Mesothelial cell of epicardium (in vitro differentiated cells): ENCODE measurements around the gene GDPD5. TPM values are rescaled to one million over a fixed set of nuclear protein-coding genes. Genes with fewer than 3 reads are reported as not detected.

Experiments used
- DNase-seq, 2 experiments: peaks; one replicate each; pipeline ENCODE4 v3.0.0; 2021; ENCODE audit warnings: low spot score in 2 of 2; ENCODE audit not compliant: unreplicated experiment in 2 of 2
- H3K27ac Mint-ChIP-seq: 2 replicates; pipeline ENCODE4 v1.8.0; 2021; ENCODE audit warnings: mixed read lengths
- H3K27me3 Mint-ChIP-seq: 2 replicates; pipeline ENCODE4 v1.8.0; 2021; ENCODE audit warnings: low read depth, mixed read lengths
- H3K36me3 Mint-ChIP-seq: 2 replicates; pipeline ENCODE4 v1.8.0; 2021; ENCODE audit warnings: mixed read lengths
- H3K4me1 Mint-ChIP-seq: 2 replicates; pipeline ENCODE4 v1.8.0; 2021; ENCODE audit warnings: mixed read lengths
- H3K4me3 Mint-ChIP-seq: 2 replicates; pipeline ENCODE4 v1.8.0; 2021; ENCODE audit warnings: mild to moderate bottlenecking, moderate library complexity, mixed read lengths
- H3K9me3 Mint-ChIP-seq: 2 replicates; pipeline ENCODE4 v1.8.0; 2021; ENCODE audit warnings: mixed read lengths
- total RNA-seq: library from RNA; stranded (reverse); gene quantifications from 3 replicates; pipeline ENCODE4 v1.2.1, GENCODE V29; 2021
- TF ChIP-seq, protein P1 (sequence below): fragments of 200-600 bp; sonication (generic); IDR thresholded peaks from one replicate; pipeline ENCODE4 v1.5.0; 2021; ENCODE audit warnings: antibody characterized with exemption; ENCODE audit not compliant: unreplicated experiment

Gene GDPD5
- total RNA-seq, 1 donor from 2014 or later, result 8.1 TPM

DNA sequence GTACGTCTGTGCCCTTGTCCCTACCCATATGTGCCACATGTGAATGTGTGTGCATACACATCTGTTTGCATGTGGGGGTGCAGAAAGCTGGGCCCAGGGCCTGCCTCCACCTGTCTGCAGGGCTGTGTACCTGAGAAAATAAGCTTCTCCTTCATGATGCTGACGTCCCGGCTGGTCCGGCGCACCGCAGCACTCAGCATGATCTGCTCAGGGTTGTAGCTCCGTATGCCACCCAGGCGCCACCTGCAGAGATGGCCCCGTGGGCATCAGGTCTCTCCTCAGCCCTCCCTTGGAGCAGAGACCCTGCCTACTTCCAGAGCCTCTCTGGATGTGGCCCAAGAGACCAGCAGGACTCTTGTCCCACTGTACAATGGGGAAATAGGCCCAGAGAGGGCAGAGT, 88.9 kb downstream of the GDPD5 start:
- DNase-seq, result no peak
- H3K4me1 Mint-ChIP-seq, result peaks cover 2% of the 10 kb centered on the region
- H3K4me3 Mint-ChIP-seq, result no peak overlapping the region
- no peaks in the 10 kb centered on the region for H3K9me3 Mint-ChIP-seq
- H3K27ac Mint-ChIP-seq, result no peak overlapping the region
- TF ChIP-seq, protein P1, sequence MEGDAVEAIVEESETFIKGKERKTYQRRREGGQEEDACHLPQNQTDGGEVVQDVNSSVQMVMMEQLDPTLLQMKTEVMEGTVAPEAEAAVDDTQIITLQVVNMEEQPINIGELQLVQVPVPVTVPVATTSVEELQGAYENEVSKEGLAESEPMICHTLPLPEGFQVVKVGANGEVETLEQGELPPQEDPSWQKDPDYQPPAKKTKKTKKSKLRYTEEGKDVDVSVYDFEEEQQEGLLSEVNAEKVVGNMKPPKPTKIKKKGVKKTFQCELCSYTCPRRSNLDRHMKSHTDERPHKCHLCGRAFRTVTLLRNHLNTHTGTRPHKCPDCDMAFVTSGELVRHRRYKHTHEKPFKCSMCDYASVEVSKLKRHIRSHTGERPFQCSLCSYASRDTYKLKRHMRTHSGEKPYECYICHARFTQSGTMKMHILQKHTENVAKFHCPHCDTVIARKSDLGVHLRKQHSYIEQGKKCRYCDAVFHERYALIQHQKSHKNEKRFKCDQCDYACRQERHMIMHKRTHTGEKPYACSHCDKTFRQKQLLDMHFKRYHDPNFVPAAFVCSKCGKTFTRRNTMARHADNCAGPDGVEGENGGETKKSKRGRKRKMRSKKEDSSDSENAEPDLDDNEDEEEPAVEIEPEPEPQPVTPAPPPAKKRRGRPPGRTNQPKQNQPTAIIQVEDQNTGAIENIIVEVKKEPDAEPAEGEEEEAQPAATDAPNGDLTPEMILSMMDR, result no peak
- peaks cover 31% of the 10 kb centered on the region for H3K27me3 Mint-ChIP-seq
- no peaks in the 10 kb centered on the region for H3K36me3 Mint-ChIP-seq

DNA sequence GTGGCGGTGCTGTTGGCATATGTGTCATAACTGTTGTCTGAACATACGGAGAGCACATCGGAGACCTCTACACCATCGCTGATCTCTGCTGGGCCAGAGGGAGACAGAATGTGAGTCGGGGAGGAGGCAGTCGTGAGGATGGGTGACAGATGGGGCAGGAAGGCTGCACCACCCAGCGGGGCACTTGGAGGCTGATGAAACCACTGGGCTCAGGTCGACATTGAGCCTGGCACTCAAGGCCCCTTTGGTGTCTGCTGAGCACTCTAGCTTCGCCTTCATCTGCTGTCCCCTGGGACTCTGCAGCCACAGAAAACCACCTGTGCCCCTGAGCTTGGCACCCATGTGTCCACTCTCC, 90.2 kb downstream of the GDPD5 start:
- TF ChIP-seq, protein P1, result no peak
- no peaks in the 10 kb centered on the region for H3K9me3 Mint-ChIP-seq
- no peak overlapping the region for H3K27ac Mint-ChIP-seq
- H3K36me3 Mint-ChIP-seq, result no peaks in the 10 kb centered on the region
- peaks cover 44% of the 10 kb centered on the region for H3K27me3 Mint-ChIP-seq
- DNase-seq, result no peak
- no peak overlapping the region for H3K4me3 Mint-ChIP-seq
- peaks cover 5% of the 10 kb centered on the region for H3K4me1 Mint-ChIP-seq

DNA sequence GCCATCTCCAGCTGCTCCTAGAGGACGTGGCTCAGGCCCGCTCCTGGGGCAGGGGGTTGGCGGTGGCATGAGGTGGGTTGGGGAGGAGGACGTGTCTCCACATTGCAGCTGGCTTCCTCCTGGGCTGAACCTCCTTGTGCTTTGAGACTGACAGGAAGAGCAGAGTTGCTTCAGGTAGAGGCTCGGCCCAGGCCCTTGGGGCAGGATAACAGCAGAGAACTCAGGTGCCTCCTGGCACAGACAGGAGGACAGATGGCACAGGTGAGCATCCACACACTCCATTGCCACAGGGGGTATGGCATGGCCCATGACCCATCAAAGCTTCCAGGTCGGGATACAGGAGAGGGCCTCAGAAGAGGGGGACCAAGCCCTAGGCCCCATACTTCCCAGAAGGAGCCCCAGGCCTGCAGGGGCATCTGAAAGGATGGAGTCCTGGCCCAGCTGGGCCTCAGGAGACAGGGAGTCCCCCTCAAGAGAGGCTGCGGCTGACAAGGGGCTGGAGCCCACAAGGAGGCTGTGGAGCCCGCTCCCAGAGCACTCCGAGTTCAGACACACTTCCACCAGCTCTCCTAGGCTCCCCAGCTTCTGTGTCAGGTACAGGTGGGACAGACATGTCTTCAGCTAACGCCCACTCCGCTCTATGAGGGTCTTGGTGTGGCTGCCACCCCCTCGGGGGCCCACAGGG, 90.7 kb downstream of the GDPD5 start:
- H3K4me3 Mint-ChIP-seq, result no peak overlapping the region
- H3K27me3 Mint-ChIP-seq, result peaks cover 46% of the 10 kb centered on the region
- H3K27ac Mint-ChIP-seq, result no peak overlapping the region
- TF ChIP-seq, protein P1, result no peak
- peaks cover 6% of the 10 kb centered on the region for H3K4me1 Mint-ChIP-seq
- no peaks in the 10 kb centered on the region for H3K9me3 Mint-ChIP-seq
- no peak for DNase-seq
- H3K36me3 Mint-ChIP-seq, result no peaks in the 10 kb centered on the region

DNA sequence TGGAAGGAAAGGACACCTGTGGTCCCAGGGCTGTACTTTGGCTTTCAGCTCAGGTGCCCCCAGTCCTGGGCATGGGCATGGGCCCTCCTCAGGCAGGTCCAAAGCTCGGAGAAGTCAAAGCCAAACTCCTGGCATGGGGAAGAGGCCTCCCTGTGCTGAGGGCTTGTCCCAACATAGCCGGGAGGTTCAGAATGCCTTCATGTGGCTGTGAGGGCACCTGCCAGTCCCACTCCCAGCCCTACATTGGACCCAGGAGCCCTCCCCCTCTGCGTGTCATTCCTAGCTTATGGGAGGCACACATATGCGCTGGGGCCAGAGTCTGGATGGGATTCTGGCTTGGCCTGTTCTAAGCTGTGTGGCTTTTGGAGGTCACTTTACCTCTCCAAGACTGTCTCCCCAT, 91.7 kb downstream of the GDPD5 start:
- Mint-ChIP-seq H3K27me3 (peaks cover 50% of the 10 kb centered on the region), H3K27ac (no peak overlapping the region), H3K4me3 (no peak overlapping the region), H3K36me3 (peaks cover 3% of the 10 kb centered on the region), H3K4me1 (peaks cover 9% of the 10 kb centered on the region), H3K9me3 (peaks cover 4% of the 10 kb centered on the region)
- TF ChIP-seq, protein P1, result no peak
- no peak for DNase-seq

DNA sequence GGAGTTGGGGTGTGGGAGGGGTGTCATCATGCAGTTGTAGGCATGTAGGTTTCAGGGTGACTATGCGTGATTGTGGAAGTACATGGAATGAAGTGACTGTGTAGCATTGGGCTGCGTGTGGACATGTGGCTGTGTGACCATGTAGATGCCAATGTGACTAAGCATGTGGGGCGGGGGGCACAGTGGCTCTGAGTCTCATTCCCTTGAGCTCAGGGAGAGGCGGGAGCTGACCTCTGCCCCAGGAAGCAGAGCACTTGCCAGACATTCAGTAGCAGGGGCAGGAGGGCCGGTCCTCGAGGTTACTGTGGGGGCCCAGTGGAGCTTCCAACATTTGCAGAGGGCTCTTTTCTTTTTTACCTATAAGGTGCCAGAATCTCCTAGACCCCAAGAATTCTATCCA, 92.3 kb downstream of the GDPD5 start:
- no peak overlapping the region for H3K27ac Mint-ChIP-seq
- no peak overlapping the region for H3K4me3 Mint-ChIP-seq
- peaks cover 3% of the 10 kb centered on the region for H3K36me3 Mint-ChIP-seq
- peaks cover 9% of the 10 kb centered on the region for H3K4me1 Mint-ChIP-seq
- DNase-seq, result no peak
- peaks cover 7% of the 10 kb centered on the region for H3K9me3 Mint-ChIP-seq
- H3K27me3 Mint-ChIP-seq, result peaks cover 57% of the 10 kb centered on the region
- TF ChIP-seq, protein P1, result no peak

DNA sequence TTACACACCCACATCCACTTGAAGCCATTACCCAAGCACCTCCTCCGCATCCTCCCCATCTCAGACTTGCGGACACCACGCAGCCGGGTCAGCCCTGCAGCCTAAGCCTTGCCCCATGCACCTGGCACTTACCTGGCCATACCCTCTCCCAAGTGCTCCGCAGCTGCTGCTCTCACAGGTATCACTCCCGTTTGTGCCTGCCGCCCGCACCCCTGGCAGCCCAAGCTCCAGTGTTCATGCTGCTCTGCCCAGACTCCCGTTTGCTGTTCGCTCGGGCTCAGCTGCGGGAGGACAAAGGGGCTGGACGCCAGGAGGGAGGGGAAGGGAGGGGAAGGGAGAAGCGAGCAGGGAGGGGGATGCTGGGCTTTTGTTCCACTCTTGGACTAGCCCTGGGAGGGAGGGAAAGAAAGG, 92.8 kb downstream of the GDPD5 start, which contains the start of gene KLHL35:
TSS of gene KLHL35 (minus strand) at position 293 of the 411 bp plus-strand sequence. CDS start 2,574 bp downstream, outside the sequence.
- no peak within 1 kb of the TSS for H3K4me3 Mint-ChIP-seq
- TF ChIP-seq, protein P1, result no peak

More for the DNA sequence above, 92.8 kb downstream of the GDPD5 start, which contains the start of gene KLHL35:
- Mint-ChIP-seq H3K4me1 (peaks cover 9% of the 10 kb centered on the region), H3K9me3 (peaks cover 7% of the 10 kb centered on the region), H3K36me3 (peaks cover 3% of the 10 kb centered on the region), H3K27ac (no peak within 1 kb of the TSS), H3K27me3 (peaks cover 62% of the 10 kb centered on the region)
- DNase-seq, result no peak
